Dendritic cell treated with granulocyte-macrophage colony-stimulating factor and Interleukin-4, amounts not matched to agents 40 ng/mL and 50 ng/mL, for 4 days (primary cell): ENCODE results near the gene DUSP3.
A peak's percentile ranks its signal among the peaks of the same experiment; 100 is the strongest.

ENCODE experiments used
- H3K27ac Mint-ChIP-seq: one replicate; pipeline ENCODE4 v1.8.0; 2022; ENCODE audit warnings: mild to moderate bottlenecking, mixed read lengths
- H3K27me3 Mint-ChIP-seq: one replicate; pipeline ENCODE4 v1.8.0; 2022; ENCODE audit warnings: mild to moderate bottlenecking, mixed read lengths
- H3K36me3 Mint-ChIP-seq: one replicate; pipeline ENCODE4 v1.8.0; 2022; ENCODE audit warnings: low read depth, mixed read lengths
- H3K4me1 Mint-ChIP-seq: one replicate; pipeline ENCODE4 v1.8.0; 2022; ENCODE audit warnings: low read depth, mixed read lengths
- H3K4me3 Mint-ChIP-seq: one replicate; pipeline ENCODE4 v1.8.0; 2022; ENCODE audit warnings: mild to moderate bottlenecking, moderate library complexity, mixed read lengths
- H3K9me3 Mint-ChIP-seq: one replicate; pipeline ENCODE4 v1.8.0; 2022; ENCODE audit warnings: mixed read lengths
- intact Hi-C: fragments of 100-400 bp; cut with micrococcal nuclease; formaldehyde crosslinking; loops from one replicate; pipeline ENCODE4 v1.15.0; 2022

The DUSP3 gene

GRCh38 chr17:43755389-43755875, 23.3 kb downstream of the DUSP3 start:
- no peak overlapping the region for H3K4me3 Mint-ChIP-seq

GRCh38 chr17:43754947-43755346, 23.8 kb downstream of the DUSP3 start:
- peaks cover 18% of the 10 kb centered on the region for H3K4me1 Mint-ChIP-seq
- intact Hi-C loops = no loop called here
- no peak overlapping the region for H3K27ac Mint-ChIP-seq
- H3K36me3 Mint-ChIP-seq = no peaks in the 10 kb centered on the region
- peaks cover 87% of the 10 kb centered on the region for H3K27me3 Mint-ChIP-seq
- no peaks in the 10 kb centered on the region for H3K9me3 Mint-ChIP-seq
- no peak overlapping the region for H3K4me3 Mint-ChIP-seq

More at GRCh38 chr17:43755389-43755875, 23.3 kb downstream of the DUSP3 start:
- Mint-ChIP-seq H3K9me3 (no peaks in the 10 kb centered on the region), H3K27ac (no peak overlapping the region), H3K4me1 (peaks cover 14% of the 10 kb centered on the region), H3K36me3 (no peaks in the 10 kb centered on the region), H3K27me3 (peaks cover 85% of the 10 kb centered on the region)
- intact Hi-C loops = no loop called here

GRCh38 chr17:43753493-43754129, 25.2 kb downstream of the DUSP3 start:
- no peaks in the 10 kb centered on the region for H3K9me3 Mint-ChIP-seq
- H3K27ac Mint-ChIP-seq = no peak overlapping the region
- H3K4me1 Mint-ChIP-seq = peaks cover 27% of the 10 kb centered on the region
- H3K27me3 Mint-ChIP-seq = peaks cover 83% of the 10 kb centered on the region
- intact Hi-C loops = no loop called here
- H3K36me3 Mint-ChIP-seq = no peaks in the 10 kb centered on the region
- H3K4me3 Mint-ChIP-seq = no peak overlapping the region

GRCh38 chr17:43750153-43750552, 28.6 kb downstream of the DUSP3 start:
- Mint-ChIP-seq H3K4me3 (no peak overlapping the region), H3K36me3 (no peaks in the 10 kb centered on the region), H3K27me3 (peaks cover 73% of the 10 kb centered on the region), H3K27ac (peak overlapping the region; percentile 11), H3K9me3 (no peaks in the 10 kb centered on the region), H3K4me1 (peaks cover 40% of the 10 kb centered on the region)
- intact Hi-C loops = no loop called here

- peaks cover 53% of the 10 kb centered on the region for H3K4me1 Mint-ChIP-seq
- no peak overlapping the region for H3K27ac Mint-ChIP-seq
- peaks cover 50% of the 10 kb centered on the region for H3K27me3 Mint-ChIP-seq
- peaks cover 8% of the 10 kb centered on the region for H3K9me3 Mint-ChIP-seq
- H3K36me3 Mint-ChIP-seq = no peaks in the 10 kb centered on the region
- no peak overlapping the region for H3K4me3 Mint-ChIP-seq
- intact Hi-C loops = no loop called here
These were observed 33.2 kb downstream of the DUSP3 start for GRCh38 chr17:43745541-43745940.

- Mint-ChIP-seq H3K9me3 (peaks cover 8% of the 10 kb centered on the region), H3K36me3 (no peaks in the 10 kb centered on the region), H3K27me3 (peaks cover 37% of the 10 kb centered on the region), H3K4me1 (peaks cover 40% of the 10 kb centered on the region), H3K27ac (no peak overlapping the region), H3K4me3 (no peak overlapping the region)
- intact Hi-C loops = no loop called here
These were observed 37.1 kb downstream of the DUSP3 start for GRCh38 chr17:43741636-43742035.

GRCh38 chr17:43740541-43740940, 38.2 kb downstream of the DUSP3 start:
- H3K27ac Mint-ChIP-seq = peak overlapping the region; percentile 5
- no peaks in the 10 kb centered on the region for H3K36me3 Mint-ChIP-seq
- peaks cover 29% of the 10 kb centered on the region for H3K27me3 Mint-ChIP-seq
- H3K9me3 Mint-ChIP-seq = peaks cover 8% of the 10 kb centered on the region
- intact Hi-C loops = no loop called here
- peaks cover 31% of the 10 kb centered on the region for H3K4me1 Mint-ChIP-seq
- no peak overlapping the region for H3K4me3 Mint-ChIP-seq

- peaks cover 8% of the 10 kb centered on the region for H3K9me3 Mint-ChIP-seq
- no peak overlapping the region for H3K4me3 Mint-ChIP-seq
- no peaks in the 10 kb centered on the region for H3K36me3 Mint-ChIP-seq
- intact Hi-C loops = no loop called here
- H3K27ac Mint-ChIP-seq = no peak overlapping the region
- peaks cover 14% of the 10 kb centered on the region for H3K4me1 Mint-ChIP-seq
- H3K27me3 Mint-ChIP-seq = peaks cover 18% of the 10 kb centered on the region
These were observed 41.1 kb downstream of the DUSP3 start for GRCh38 chr17:43737722-43738121.

- Mint-ChIP-seq H3K9me3 (no peaks in the 10 kb centered on the region), H3K4me1 (peaks cover 6% of the 10 kb centered on the region), H3K27ac (no peak overlapping the region), H3K4me3 (no peak overlapping the region), H3K36me3 (no peaks in the 10 kb centered on the region), H3K27me3 (peaks cover 18% of the 10 kb centered on the region)
- intact Hi-C loops = no loop called here
These were observed 42.4 kb downstream of the DUSP3 start for GRCh38 chr17:43736389-43736788.

- H3K4me3 Mint-ChIP-seq = no peak overlapping the region
- H3K27ac Mint-ChIP-seq = no peak overlapping the region
- intact Hi-C loops = no loop called here
- peaks cover 16% of the 10 kb centered on the region for H3K27me3 Mint-ChIP-seq
- H3K9me3 Mint-ChIP-seq = no peaks in the 10 kb centered on the region
- no peaks in the 10 kb centered on the region for H3K36me3 Mint-ChIP-seq
- no peaks in the 10 kb centered on the region for H3K4me1 Mint-ChIP-seq
These were observed 44.4 kb downstream of the DUSP3 start for GRCh38 chr17:43734376-43734775.

- H3K27me3 Mint-ChIP-seq = peaks cover 16% of the 10 kb centered on the region
- no peaks in the 10 kb centered on the region for H3K36me3 Mint-ChIP-seq
- H3K9me3 Mint-ChIP-seq = no peaks in the 10 kb centered on the region
- H3K4me1 Mint-ChIP-seq = no peaks in the 10 kb centered on the region
- no peak overlapping the region for H3K27ac Mint-ChIP-seq
- intact Hi-C loops = no loop called here
- H3K4me3 Mint-ChIP-seq = no peak overlapping the region
These were observed 44.8 kb downstream of the DUSP3 start for GRCh38 chr17:43733956-43734355.

GRCh38 chr17:43732958-43733357, 45.8 kb downstream of the DUSP3 start:
- intact Hi-C loops = no loop called here
- Mint-ChIP-seq H3K27me3 (peaks cover 15% of the 10 kb centered on the region), H3K4me3 (no peak overlapping the region), H3K36me3 (no peaks in the 10 kb centered on the region), H3K9me3 (no peaks in the 10 kb centered on the region), H3K4me1 (no peaks in the 10 kb centered on the region), H3K27ac (no peak overlapping the region)

- intact Hi-C loops = no loop called here
- no peaks in the 10 kb centered on the region for H3K27me3 Mint-ChIP-seq
- no peaks in the 10 kb centered on the region for H3K4me1 Mint-ChIP-seq
- no peak overlapping the region for H3K4me3 Mint-ChIP-seq
- no peaks in the 10 kb centered on the region for H3K36me3 Mint-ChIP-seq
- H3K27ac Mint-ChIP-seq = no peak overlapping the region
- peaks cover 6% of the 10 kb centered on the region for H3K9me3 Mint-ChIP-seq
These were observed 50.7 kb downstream of the DUSP3 start for GRCh38 chr17:43728081-43728480.

GRCh38 chr17:43723697-43724359, 54.9 kb downstream of the DUSP3 start:
- Mint-ChIP-seq H3K27ac (no peak overlapping the region), H3K9me3 (peaks cover 6% of the 10 kb centered on the region), H3K36me3 (no peaks in the 10 kb centered on the region), H3K27me3 (no peaks in the 10 kb centered on the region), H3K4me1 (peaks cover 27% of the 10 kb centered on the region), H3K4me3 (no peak overlapping the region)
- intact Hi-C loops = no loop called here
